SK-N-SH (cell line): ENCODE measurements around the gene POC1B. TPM values are rescaled to one million over a fixed set of nuclear protein-coding genes. Genes with fewer than 3 reads are reported as not detected.

Experiments
- CTCF ChIA-PET: fragments of 300-600, 350-600 bp; formaldehyde crosslinking; extraction: SDS; loops from one replicate; lab custom pipeline; 2021; lab: Yijun Ruan, JAX
- POLR2A ChIA-PET: fragments of 350-600 bp; sonication (Branson Sonifier 250); formaldehyde crosslinking; extraction: SDS; loops from one replicate; lab custom pipeline; 2020; ENCODE audit warnings: antibody characterized with exemption, inconsistent platforms; lab: Yijun Ruan, JAX
- DNase-seq: peaks from one replicate; pipeline ENCODE4 v3.0.0; 2012
- H2AFZ ChIP-seq: fragments of 200-600 bp; sonication (generic); 2 replicates; pipeline ENCODE4 v1.8.1; 2016; ENCODE audit warnings: antibody characterized with exemption, mild to moderate bottlenecking, low read depth
- H3F3A ChIP-seq: fragments of 200-600 bp; sonication (generic); replicated peaks from 2 replicates; pipeline ENCODE3; 2016; ENCODE audit warnings: antibody characterized with exemption, mild to moderate bottlenecking; ENCODE audit not compliant: insufficient read depth
- H3K27ac ChIP-seq, 2 experiments: fragments of 200-500 bp in 1 of 2; fragments of 200-600 bp in 1 of 2; sonication (Bioruptor generic) in 1 of 2; sonication (generic), shearing (Covaris generic) in 1 of 2; 2 replicates each; pipeline versions ENCODE4 v1.5.1 to v1.6.1; 2014 to 2016; ENCODE audit warnings: low read depth in 2 of 2, inconsistent platforms in 1 of 2, low read length in 1 of 2, mild to moderate bottlenecking in 1 of 2, mixed read lengths in 1 of 2
- H3K27me3 ChIP-seq: fragments of 200-600 bp; sonication (generic), shearing (Covaris generic); 2 replicates; pipeline ENCODE4 v1.6.1; 2016; ENCODE audit warnings: mixed run types; ENCODE audit not compliant: insufficient read depth
- H3K36me3 ChIP-seq, 2 experiments: fragments of 200-500 bp in 1 of 2; fragments of 200-600 bp in 1 of 2; sonication (Bioruptor generic) in 1 of 2; sonication (generic) in 1 of 2; replicated peaks in 1 of 2; 2 replicates each; pipeline versions ENCODE3 to v1.5.1; 2014 to 2016; ENCODE audit warnings: low read length in 1 of 2, mild to moderate bottlenecking in 1 of 2; ENCODE audit not compliant: insufficient read depth in 2 of 2, control insufficient read depth in 1 of 2
- H3K4me1 ChIP-seq, 2 experiments: fragments of 200-500 bp in 1 of 2; fragments of 200-600 bp in 1 of 2; sonication (Bioruptor generic) in 1 of 2; sonication (generic), shearing (Covaris generic) in 1 of 2; 2 replicates each; pipeline versions ENCODE4 v1.5.1 to v1.6.1; 2014 to 2016; ENCODE audit warnings: low read depth in 1 of 2, low read length in 1 of 2, mixed run types in 1 of 2; ENCODE audit not compliant: insufficient read depth in 2 of 2, control insufficient read depth in 1 of 2
- H3K4me2 ChIP-seq: fragments of 200-600 bp; sonication (generic), shearing (Covaris generic); 2 replicates; pipeline ENCODE4 v1.6.1; 2017; ENCODE audit warnings: mixed run types
- H3K4me3 ChIP-seq, 2 experiments: fragments of 200-500 bp in 1 of 2; fragments of 200-600 bp in 1 of 2; sonication (Bioruptor generic) in 1 of 2; sonication (generic), shearing (Covaris generic) in 1 of 2; 2 replicates each; pipeline versions ENCODE4 v1.5.1 to v1.8.1; 2014 to 2016; ENCODE audit warnings: low read depth in 2 of 2, inconsistent platforms in 1 of 2, low read length in 1 of 2, mild to moderate bottlenecking in 1 of 2, mixed read lengths in 1 of 2, moderate library complexity in 1 of 2
- H3K79me2 ChIP-seq: fragments of 200-600 bp; sonication (generic); 2 replicates; pipeline ENCODE4 v1.8.1; 2017; ENCODE audit warnings: mild to moderate bottlenecking; ENCODE audit not compliant: insufficient read depth
- H3K9ac ChIP-seq: fragments of 200-600 bp; sonication (generic); 2 replicates; pipeline ENCODE4 v1.6.1; 2017; ENCODE audit warnings: mixed run types
- H3K9me2 ChIP-seq: fragments of 200-600 bp; sonication (generic); 2 replicates; pipeline ENCODE4 v1.6.1; 2017; ENCODE audit warnings: mixed run types
- H3K9me3 ChIP-seq: fragments of 200-600 bp; sonication (generic); 2 replicates; pipeline ENCODE4 v1.6.1; 2017; ENCODE audit warnings: mixed run types, mild to moderate bottlenecking, moderate library complexity
- H4K20me1 ChIP-seq: fragments of 200-600 bp; sonication (generic); 2 replicates; pipeline ENCODE4 v1.6.1; 2017; ENCODE audit warnings: mild to moderate bottlenecking, mixed run types; ENCODE audit not compliant: insufficient read depth
- CHD2 ChIP-seq: fragments of 150-350 bp; IDR thresholded peaks from 2 replicates; pipeline ENCODE4 v1.6.1; 2018; ENCODE audit warnings: low read length; ENCODE audit not compliant: partially characterized antibody
- EP300 ChIP-seq, 2 experiments: IDR thresholded peaks; 2 replicates each; pipeline versions ENCODE4 v1.4.0 to v1.6.1; 2012; ENCODE audit warnings: borderline replicate concordance in 1 of 2, low read depth in 1 of 2, low read length in 1 of 2
- EZH2phosphoT487 ChIP-seq: fragments of 200-600 bp; sonication (generic); IDR thresholded peaks from 2 replicates; pipeline ENCODE4 v1.6.1; 2017; ENCODE audit warnings: low read depth, mixed run types, mild to moderate bottlenecking, antibody characterized with exemption, moderate library complexity, borderline replicate concordance
- FOSL2 ChIP-seq: IDR thresholded peaks from 2 replicates; pipeline ENCODE4 v1.4.0; 2012; ENCODE audit warnings: low read depth, mild to moderate bottlenecking, moderate library complexity, borderline replicate concordance
- FOXJ3 ChIP-seq: sonication (generic); formaldehyde crosslinking; IDR thresholded peaks from 2 replicates; pipeline ENCODE4 v1.5.1; 2020; ENCODE audit warnings: mild to moderate bottlenecking, missing genetic modification reagents
- MAX ChIP-seq: IDR thresholded peaks from 2 replicates; pipeline ENCODE4 v1.4.0; 2012; ENCODE audit warnings: low read depth
- MEF2A ChIP-seq: IDR thresholded peaks from 2 replicates; pipeline ENCODE4 v1.4.0; 2012; ENCODE audit warnings: low read depth, borderline replicate concordance
- PBX3 ChIP-seq: IDR thresholded peaks from 2 replicates; pipeline ENCODE4; 2012
- POLR2AphosphoS5 ChIP-seq: IDR thresholded peaks from 2 replicates; pipeline ENCODE4 v1.6.1; 2012; ENCODE audit warnings: low read depth, low read length
- RXRA ChIP-seq: IDR thresholded peaks from 2 replicates; pipeline ENCODE4 v1.4.0; 2012; ENCODE audit warnings: low read depth, mild to moderate bottlenecking, borderline replicate concordance
- SIN3A ChIP-seq: IDR thresholded peaks from 2 replicates; pipeline ENCODE4 v1.6.1; 2012; ENCODE audit warnings: low read depth, mild to moderate bottlenecking, low read length, moderate library complexity, borderline replicate concordance
- SMC3 ChIP-seq: IDR thresholded peaks from 2 replicates; pipeline ENCODE4 v1.6.1; 2012; ENCODE audit warnings: low read depth, low read length, improper control_type of control experiment
- TAF1 ChIP-seq: IDR thresholded peaks from 2 replicates; pipeline ENCODE4 v1.6.1; 2012; ENCODE audit warnings: low read depth, mild to moderate bottlenecking, low read length, moderate library complexity, borderline replicate concordance
- WGBS: methylation state at CpG from one replicate; pipeline ENCODE4 v1.1.6; 2017; ENCODE audit warnings: low lambda C conversion rate; 5-methylcytosine and 5-hydroxymethylcytosine counted together
- polyA plus RNA-seq, 3 experiments: library from polyadenylated mRNA; depleted of rRNA; stranded (reverse); fragments of >200 nt; gene quantifications; 2 replicates each; pipeline ENCODE4 v1.2.3, GENCODE V29; 2012
- TF ChIP-seq, protein P1 (sequence below): fragments of 150-350 bp; IDR thresholded peaks from 2 replicates; pipeline ENCODE4 v1.6.1; 2017; ENCODE audit warnings: antibody characterized with exemption, low read length, low read depth, borderline replicate concordance
- TF ChIP-seq, protein P2 (sequence below): fragments of 200-600 bp; sonication (generic); IDR thresholded peaks from 2 replicates; pipeline ENCODE4 v1.6.1; 2017; ENCODE audit warnings: antibody characterized with exemption, mild to moderate bottlenecking, moderate library complexity
- TF ChIP-seq, protein P3 (sequence below): fragments of 150-350 bp; IDR thresholded peaks from 2 replicates; pipeline ENCODE4 v1.6.1; 2016; ENCODE audit warnings: mild to moderate bottlenecking, low read depth, low read length

POC1B gene
- polyA plus RNA-seq, 1 of the 3 experiments (the other 2 are of a cell fraction), result 4.0 TPM

- Histone ChIP-seq H3K4me1 (peaks cover 0 to 5% of the 10 kb centered on the region in 2 experiments; a peak in 3 of 4 replicates), H3K9ac (no peak overlapping the region), H3K9me3 (no peaks in the 10 kb centered on the region), H3F3A (no peaks in the 10 kb centered on the region), H3K27ac (no peak overlapping the region), H3K4me3 (no peak overlapping the region), H4K20me1 (no peaks in the 10 kb centered on the region), H3K27me3 (no peaks in the 10 kb centered on the region), H3K4me2 (no peak overlapping the region), H3K9me2 (no peaks in the 10 kb centered on the region), H3K79me2 (no peaks in the 10 kb centered on the region), H3K36me3 (no peaks in the 10 kb centered on the region), H2AFZ (no peak overlapping the region)
- ChIA-PET POLR2A (interaction anchor here (1.0 kb wide), 1 partner anchor 18 kb away, joined by 3 read pairs; the partner anchor contains the start of gene POC1B), CTCF (interaction anchor here (0.6 to 5.9 kb wide), 30 partner anchors 9 to 1415 kb away, joined by 3 to 29 read pairs (median 4); partner anchors contain the start of genes GALNT4 and POC1B)
- WGBS, result 88% methylated on average over 1 of the region's 1 CpG
- no peak for TF ChIP-seq MAX
- TF ChIP-seq CHD2, result no peak
- no peak for TF ChIP-seq RXRA
- TF ChIP-seq FOSL2, result no peak
- TF ChIP-seq, protein P1, sequence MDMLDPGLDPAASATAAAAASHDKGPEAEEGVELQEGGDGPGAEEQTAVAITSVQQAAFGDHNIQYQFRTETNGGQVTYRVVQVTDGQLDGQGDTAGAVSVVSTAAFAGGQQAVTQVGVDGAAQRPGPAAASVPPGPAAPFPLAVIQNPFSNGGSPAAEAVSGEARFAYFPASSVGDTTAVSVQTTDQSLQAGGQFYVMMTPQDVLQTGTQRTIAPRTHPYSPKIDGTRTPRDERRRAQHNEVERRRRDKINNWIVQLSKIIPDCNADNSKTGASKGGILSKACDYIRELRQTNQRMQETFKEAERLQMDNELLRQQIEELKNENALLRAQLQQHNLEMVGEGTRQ, result no peak
- TF ChIP-seq MEF2A, result no peak
- TF ChIP-seq, protein P2, sequence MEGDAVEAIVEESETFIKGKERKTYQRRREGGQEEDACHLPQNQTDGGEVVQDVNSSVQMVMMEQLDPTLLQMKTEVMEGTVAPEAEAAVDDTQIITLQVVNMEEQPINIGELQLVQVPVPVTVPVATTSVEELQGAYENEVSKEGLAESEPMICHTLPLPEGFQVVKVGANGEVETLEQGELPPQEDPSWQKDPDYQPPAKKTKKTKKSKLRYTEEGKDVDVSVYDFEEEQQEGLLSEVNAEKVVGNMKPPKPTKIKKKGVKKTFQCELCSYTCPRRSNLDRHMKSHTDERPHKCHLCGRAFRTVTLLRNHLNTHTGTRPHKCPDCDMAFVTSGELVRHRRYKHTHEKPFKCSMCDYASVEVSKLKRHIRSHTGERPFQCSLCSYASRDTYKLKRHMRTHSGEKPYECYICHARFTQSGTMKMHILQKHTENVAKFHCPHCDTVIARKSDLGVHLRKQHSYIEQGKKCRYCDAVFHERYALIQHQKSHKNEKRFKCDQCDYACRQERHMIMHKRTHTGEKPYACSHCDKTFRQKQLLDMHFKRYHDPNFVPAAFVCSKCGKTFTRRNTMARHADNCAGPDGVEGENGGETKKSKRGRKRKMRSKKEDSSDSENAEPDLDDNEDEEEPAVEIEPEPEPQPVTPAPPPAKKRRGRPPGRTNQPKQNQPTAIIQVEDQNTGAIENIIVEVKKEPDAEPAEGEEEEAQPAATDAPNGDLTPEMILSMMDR, result no peak
- TF ChIP-seq SMC3, result no peak
- TF ChIP-seq PBX3, result no peak
- DNase-seq, result no peak
Observed at GRCh38 chr12:89544022-89544421, 18.2 kb upstream of the POC1B start.

- no peaks in the 10 kb centered on the region for H3K9me3 ChIP-seq
- no peaks in the 10 kb centered on the region for H3K36me3 ChIP-seq
- H3K9ac ChIP-seq, result no peak overlapping the region
- ChIA-PET POLR2A (no interaction called here), CTCF (interaction anchor here (0.6 to 5.9 kb wide), 46 partner anchors 9 to 1416 kb away, joined by 3 to 29 read pairs (median 4); partner anchors contain the start of genes GALNT4 and POC1B)
- H3K27me3 ChIP-seq, result no peaks in the 10 kb centered on the region
- no peaks in the 10 kb centered on the region for H3K79me2 ChIP-seq
- DNase-seq, result peak; percentile 63
- 19% methylated on average over 6 of the region's 6 CpGs for whole genome bisulfite sequencing
- H4K20me1 ChIP-seq, result no peaks in the 10 kb centered on the region
- H3K27ac ChIP-seq, result no peak overlapping the region
- H2AFZ ChIP-seq, result no peak overlapping the region
- no peak overlapping the region for H3K4me3 ChIP-seq
- peaks cover 0 to 5% of the 10 kb centered on the region in 2 experiments; a peak in 3 of 4 replicates for H3K4me1 ChIP-seq
- H3F3A ChIP-seq, result no peaks in the 10 kb centered on the region
- no peak overlapping the region for H3K4me2 ChIP-seq
- H3K9me2 ChIP-seq, result no peaks in the 10 kb centered on the region
- TF ChIP-seq EP300 (IDR thresholded peaks at IDR 0.05; ENCODE audit: borderline replicate concordance in 1 of 2, low read depth in 1 of 2, low read length in 1 of 2) (no peak), TAF1 (no peak), POLR2AphosphoS5 (no peak), SIN3A (no peak), FOXJ3 (CRISPR knock-in tag) (no peak), SMC3 (peak; percentile 89), EZH2phosphoT487 (no peak)
- TF ChIP-seq, protein P3, sequence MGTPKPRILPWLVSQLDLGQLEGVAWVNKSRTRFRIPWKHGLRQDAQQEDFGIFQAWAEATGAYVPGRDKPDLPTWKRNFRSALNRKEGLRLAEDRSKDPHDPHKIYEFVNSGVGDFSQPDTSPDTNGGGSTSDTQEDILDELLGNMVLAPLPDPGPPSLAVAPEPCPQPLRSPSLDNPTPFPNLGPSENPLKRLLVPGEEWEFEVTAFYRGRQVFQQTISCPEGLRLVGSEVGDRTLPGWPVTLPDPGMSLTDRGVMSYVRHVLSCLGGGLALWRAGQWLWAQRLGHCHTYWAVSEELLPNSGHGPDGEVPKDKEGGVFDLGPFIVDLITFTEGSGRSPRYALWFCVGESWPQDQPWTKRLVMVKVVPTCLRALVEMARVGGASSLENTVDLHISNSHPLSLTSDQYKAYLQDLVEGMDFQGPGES, result no peak
Observed at GRCh38 chr12:89542912-89543592, 17.2 kb upstream of the POC1B start.
